H4 (cell line): ENCODE data around the gene AKR1C3. TPM values are rescaled to one million over a fixed set of nuclear protein-coding genes. Genes with fewer than 3 reads are reported as not detected.
"Not testable (repeated sequence)": the region's sequence is repeated elsewhere in the genome, so short reads cannot be mapped to it uniquely, and the experiment has no call there.

Experiments
- DNase-seq: peaks from one replicate; pipeline ENCODE4 v3.0.0-alpha.2; 2015; ENCODE audit warnings: low spot score
- total RNA-seq: library from RNA; depleted of rRNA; stranded (reverse); fragments of >200 nt; shearing (Covaris generic); gene quantifications from 2 replicates; pipeline ENCODE4 v1.2.3, GENCODE V29; 2014; rRNA removed

The AKR1C3 gene
- total RNA-seq, 1 experiment from 2014 or later: 80.8 TPM

DNA sequence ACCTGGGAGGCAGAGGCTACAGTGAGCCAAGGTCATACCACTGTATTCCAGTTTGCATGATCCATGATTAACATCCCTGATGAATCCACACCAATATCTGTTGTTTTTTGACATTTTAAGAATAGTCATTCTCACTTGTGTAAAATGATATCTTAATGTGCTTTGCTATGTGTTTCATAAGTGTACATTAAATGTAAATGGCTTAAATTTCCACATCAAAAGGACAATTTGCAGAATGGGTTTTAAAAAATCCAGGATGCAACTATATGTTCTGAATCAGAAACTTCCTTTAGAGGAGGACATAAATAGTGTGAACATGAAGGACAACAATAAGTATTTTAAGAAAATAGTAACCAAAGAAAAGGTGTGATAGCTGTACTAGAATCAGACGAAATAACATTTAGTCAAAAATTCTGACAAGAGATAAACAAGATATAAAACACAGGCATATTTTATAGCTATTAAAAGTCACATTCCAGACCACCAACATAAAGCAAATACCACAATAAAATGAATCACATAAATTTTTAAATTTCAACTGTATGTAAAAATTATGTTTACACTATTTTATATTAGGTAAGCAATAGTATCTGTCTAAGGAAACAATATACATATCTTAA is 42.4 kb downstream of the AKR1C3 start:
- DNase-seq: no peak

DNA sequence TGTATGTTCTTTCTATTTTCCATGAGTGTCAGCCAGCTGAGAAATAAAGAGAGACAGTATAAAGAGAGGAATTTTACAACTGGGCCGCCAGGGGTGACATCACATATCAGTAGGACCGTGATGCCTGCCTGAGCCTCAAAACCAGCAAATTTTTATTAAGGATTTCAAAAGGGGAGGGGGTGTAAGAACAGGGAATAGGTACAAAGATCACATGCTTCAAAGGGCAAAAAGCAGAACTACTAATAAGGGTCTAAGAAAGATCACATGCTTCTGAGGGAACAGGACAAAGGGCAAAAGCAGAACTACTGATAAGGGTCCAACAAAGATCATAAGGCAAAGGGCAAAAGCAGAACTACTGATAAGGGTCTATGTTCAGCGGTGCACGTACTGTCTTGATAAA is 43.5 kb downstream of the AKR1C3 start:
- not testable (repeated sequence) for DNase-seq

- no peak for DNase-seq
Measured at GRCh38 chr10:5142199-5142598, 48.0 kb downstream of the AKR1C3 start.

GRCh38 chr10:5143137-5143536 is 48.9 kb downstream of the AKR1C3 start:
- no peak for DNase-seq

DNA sequence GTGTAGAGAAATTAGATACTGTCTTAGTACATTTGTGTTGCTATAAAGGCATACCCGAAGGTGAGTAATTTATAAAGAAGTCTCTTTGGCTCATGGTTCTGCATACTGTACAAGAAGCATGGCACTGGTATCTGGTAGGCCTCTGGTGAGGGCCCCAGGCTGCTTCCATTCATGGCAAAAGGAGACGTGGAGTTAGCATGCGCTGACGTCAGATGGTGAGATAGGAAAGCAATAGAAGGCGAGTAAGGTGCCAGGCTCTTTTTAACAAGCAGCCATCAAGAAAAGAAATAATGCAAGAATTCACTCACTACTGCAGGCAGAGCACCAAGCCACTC is 52.7 kb downstream of the AKR1C3 start:
- DNase-seq: no peak

- no peak for DNase-seq
Measured at GRCh38 chr10:5147255-5147980, 53.2 kb downstream of the AKR1C3 start.

DNA sequence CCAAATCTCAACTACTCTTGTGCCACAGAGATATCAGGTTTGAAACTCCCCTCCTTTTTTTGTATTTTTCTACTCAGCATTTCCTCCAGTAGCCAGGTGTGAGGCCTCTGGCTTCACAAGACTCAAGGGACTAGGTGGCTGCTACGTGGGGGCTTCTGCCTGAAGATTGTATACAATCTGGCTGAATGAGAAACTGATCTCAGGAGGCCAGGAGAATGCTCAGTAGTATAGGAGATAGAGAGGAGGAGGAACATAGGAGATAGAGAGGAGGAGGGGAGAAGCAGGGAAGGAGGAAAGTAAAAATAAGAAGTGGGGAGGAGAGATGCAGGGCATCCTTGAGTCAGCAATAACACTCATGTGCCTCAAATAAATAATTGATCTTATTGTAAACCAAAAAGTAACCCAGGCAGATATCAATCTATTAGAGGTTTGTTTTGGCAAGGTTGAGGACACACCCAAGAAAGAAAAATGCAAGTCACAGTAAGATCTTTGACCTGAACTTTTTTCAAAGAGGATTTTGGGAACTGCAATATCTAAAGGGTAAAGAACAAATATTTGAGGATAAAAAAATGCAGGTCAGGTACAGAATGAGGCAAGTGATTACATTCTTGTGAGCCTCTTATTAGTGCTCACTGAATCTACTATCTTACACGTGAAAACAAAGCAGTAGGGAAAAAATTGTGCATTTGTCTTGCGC is 53.9 kb downstream of the AKR1C3 start:
- no peak for DNase-seq

DNA sequence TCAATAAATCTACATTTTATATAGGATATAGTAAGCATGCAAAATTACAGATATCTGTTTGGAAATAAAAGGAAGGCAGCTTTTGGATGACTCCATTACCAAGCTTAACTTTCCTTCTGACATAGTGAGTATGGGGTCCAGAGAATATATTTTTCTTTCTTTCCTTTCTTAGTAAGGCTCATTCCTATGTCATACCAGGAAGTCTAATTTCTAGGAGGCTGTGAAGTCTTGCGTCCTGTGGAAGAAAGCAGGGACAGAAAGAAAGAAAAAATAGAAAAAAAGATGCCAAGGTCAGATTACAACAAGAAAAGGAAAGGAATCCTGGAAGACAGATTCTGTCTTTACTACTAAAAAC is 54.4 kb downstream of the AKR1C3 start:
- no peak for DNase-seq

DNA sequence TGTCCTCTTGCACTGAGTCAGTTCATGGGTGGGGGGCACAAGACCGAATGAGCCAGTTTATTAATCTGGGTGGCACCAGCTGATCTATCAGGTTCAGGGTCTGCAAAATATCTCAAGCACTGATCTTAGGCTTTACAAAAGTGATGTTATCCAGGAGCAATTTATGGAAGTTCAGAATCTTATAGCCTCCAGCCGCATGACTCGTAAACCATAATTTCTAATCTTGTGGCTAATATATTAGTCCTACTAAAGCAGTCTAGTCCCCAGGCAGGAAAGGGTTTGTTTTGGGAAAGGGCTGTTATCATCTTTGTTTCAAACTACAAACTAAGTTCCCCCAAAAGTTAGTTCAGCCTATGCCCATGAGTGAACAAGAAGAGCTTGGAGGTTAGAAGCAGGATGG is 56.9 kb downstream of the AKR1C3 start:
- DNase-seq: no peak

DNA sequence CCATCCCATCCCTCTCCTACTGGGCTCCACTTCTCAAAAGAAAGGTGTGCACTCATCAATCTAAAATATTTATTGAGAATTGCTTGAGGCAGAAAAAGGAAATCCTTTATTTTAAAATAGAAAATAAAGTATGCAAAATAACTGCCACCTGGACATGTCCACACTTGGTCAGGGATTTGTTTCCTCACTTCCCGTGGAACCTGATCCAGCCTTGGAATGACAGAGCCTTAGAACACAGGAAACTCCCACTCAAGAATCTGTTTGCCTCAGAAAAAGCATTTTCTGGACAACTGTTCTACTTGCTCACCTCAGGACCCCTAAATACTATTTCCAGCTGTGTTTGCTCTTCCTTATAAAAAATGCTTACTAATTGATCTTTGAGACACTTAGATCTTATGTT is 61.7 kb downstream of the AKR1C3 start:
- DNase-seq: no peak

Other genes starting within 250 kb of the AKR1C3 start
- 238 and 248 TPM in 2 replicates for gene AKR1C1, start 131.0 kb upstream of the AKR1C3 start, total RNA-seq
- gene AKR1C2, start 90.6 kb upstream of the AKR1C3 start, total RNA-seq: 74.6 and 115 TPM in 2 replicates
- 0.08 and 0.12 TPM in 2 replicates for gene AKR1C8, start 90.7 kb downstream of the AKR1C3 start, total RNA-seq
- gene AKR1C4, start 102.4 kb downstream of the AKR1C3 start, total RNA-seq: not detected in 2 replicates